Stimulated activated CD4-positive, alpha-beta T cell treated with anti-CD3 and anti-CD28 coated beads, TNF-alpha, amount 100 ng/mL, for 1 hour (primary cell): ENCODE data around the gene OSCP1.
"Not testable (repeated sequence)": the region's sequence is repeated elsewhere in the genome, so short reads cannot be mapped to it uniquely, and the experiment has no call there.

ENCODE experiments used
- DNase-seq, 3 donors: peaks; one replicate each; pipeline ENCODE4 v3.0.0-alpha.2; 2020; ENCODE audit warnings: low read depth in 3 of 3, low spot score in 1 of 3

Gene OSCP1

GRCh38 chr1:36450270-36450918, at the start of gene OSCP1:
TSS of gene OSCP1 (minus strand) at chr1:36450451. CDS start at chr1:36450369, 82 bp downstream.
- DNase-seq, result peak; percentile 58 to 75 (median 69)

GRCh38 chr1:36497207-36497606, 47.0 kb upstream of the OSCP1 start:
- no peak for DNase-seq

GRCh38 chr1:36494971-36495370, 44.7 kb upstream of the OSCP1 start:
- DNase-seq, result no peak

GRCh38 chr1:36493524-36493923, 43.3 kb upstream of the OSCP1 start:
- no peak for DNase-seq

GRCh38 chr1:36492491-36492890, 42.2 kb upstream of the OSCP1 start:
- no peak for DNase-seq

GRCh38 chr1:36489258-36490051, 39.2 kb upstream of the OSCP1 start:
- not testable (repeated sequence) for DNase-seq

GRCh38 chr1:36487906-36488305, 37.7 kb upstream of the OSCP1 start:
- no peak for DNase-seq

- DNase-seq, result not testable (repeated sequence)
Observed at GRCh38 chr1:36487336-36487725, 37.1 kb upstream of the OSCP1 start.

- no peak for DNase-seq
Observed at GRCh38 chr1:36486439-36487335, 36.4 kb upstream of the OSCP1 start.

GRCh38 chr1:36486093-36486438, 35.8 kb upstream of the OSCP1 start:
- DNase-seq, result no peak

- DNase-seq, result no peak
Observed at GRCh38 chr1:36484099-36484498, 33.8 kb upstream of the OSCP1 start.

GRCh38 chr1:36482724-36483388, 32.6 kb upstream of the OSCP1 start, which contains the start of gene CSF3R:
TSS of gene CSF3R (minus strand) at chr1:36482913. CDS start at chr1:36479496, 3,417 bp downstream.
- no peak for DNase-seq

- no peak for DNase-seq
Observed at GRCh38 chr1:36481771-36482723, 31.8 kb upstream of the OSCP1 start.

GRCh38 chr1:36481091-36481490, 30.8 kb upstream of the OSCP1 start:
- DNase-seq, result no peak

- DNase-seq, result no peak
Observed at GRCh38 chr1:36480161-36480560, 29.9 kb upstream of the OSCP1 start.

- no peak for DNase-seq
Observed at GRCh38 chr1:36479505-36480051, 29.3 kb upstream of the OSCP1 start.

- DNase-seq, result not testable (repeated sequence)
Observed at GRCh38 chr1:36477615-36478014, 27.4 kb upstream of the OSCP1 start.

- DNase-seq, result no peak
Observed at GRCh38 chr1:36476945-36477344, 26.7 kb upstream of the OSCP1 start.

GRCh38 chr1:36475910-36476604, 25.8 kb upstream of the OSCP1 start:
- no peak for DNase-seq
